MM.1S (cell line): Measurements from ENCODE around the gene CACNA1D.

Experiments
- DNase-seq: peaks from one replicate; pipeline ENCODE4 v3.0.0-alpha.2; 2015
- H2AFZ ChIP-seq: fragments of 300-600 bp; sonication (generic); 2 replicates; pipeline ENCODE4 v1.6.0; 2016; ENCODE audit warnings: antibody characterized with exemption, low read length
- H3F3A ChIP-seq: fragments of 300-600 bp; sonication (generic); 2 replicates; pipeline ENCODE4 v1.6.1; 2016; ENCODE audit warnings: mild to moderate bottlenecking, antibody characterized with exemption, low read length, moderate library complexity, mixed read lengths; ENCODE audit not compliant: insufficient read depth
- H3K27ac ChIP-seq: fragments of 300-600 bp; sonication (generic); 2 replicates; pipeline ENCODE4 v1.5.1; 2016; ENCODE audit warnings: mild to moderate bottlenecking, low read length
- H3K27me3 ChIP-seq: fragments of 300-600 bp; sonication (generic); replicated peaks from 2 replicates; pipeline ENCODE4 v1.6.0; 2016; ENCODE audit warnings: low read length; ENCODE audit not compliant: insufficient read depth
- H3K36me3 ChIP-seq: fragments of 300-600 bp; sonication (generic); replicated peaks from 2 replicates; pipeline ENCODE4 v1.6.1; 2016; ENCODE audit warnings: mild to moderate bottlenecking, low read length, mixed read lengths; ENCODE audit not compliant: insufficient read depth
- H3K4me1 ChIP-seq: fragments of 300-600 bp; sonication (generic); 2 replicates; pipeline ENCODE4 v1.6.1; 2016; ENCODE audit warnings: low read length, mixed read lengths
- H3K4me2 ChIP-seq: fragments of 300-600 bp; sonication (generic); 2 replicates; pipeline ENCODE4 v1.6.0; 2016; ENCODE audit warnings: low read depth, low read length
- H3K4me3 ChIP-seq: fragments of 300-600 bp; sonication (generic); 2 replicates; pipeline ENCODE4 v1.5.1; 2016; ENCODE audit warnings: low read length, mixed read lengths
- H3K79me2 ChIP-seq: fragments of 300-600 bp; sonication (generic); 2 replicates; pipeline ENCODE4 v1.6.1; 2016; ENCODE audit warnings: mixed run types, low read length, mixed read lengths
- H3K9ac ChIP-seq: fragments of 300-600 bp; sonication (generic); 2 replicates; pipeline ENCODE4 v1.6.1; 2016; ENCODE audit warnings: low read length, mixed read lengths
- H3K9me2 ChIP-seq: fragments of 300-600 bp; sonication (generic); replicated peaks from 2 replicates; pipeline ENCODE4 v1.6.1; 2016; ENCODE audit warnings: mild to moderate bottlenecking, low read length, mixed read lengths; ENCODE audit not compliant: insufficient read depth
- H3K9me3 ChIP-seq: fragments of 300-600 bp; sonication (generic); replicated peaks from 2 replicates; pipeline ENCODE4 v1.6.1; 2016; ENCODE audit warnings: mild to moderate bottlenecking, low read length, mixed read lengths; ENCODE audit not compliant: insufficient read depth
- H4K20me1 ChIP-seq: fragments of 300-600 bp; sonication (generic); 2 replicates; pipeline ENCODE4 v1.6.1; 2016; ENCODE audit warnings: mild to moderate bottlenecking, low read length, moderate library complexity, mixed read lengths; ENCODE audit not compliant: insufficient read depth
- CTCF ChIP-seq: fragments of 300-600 bp; sonication (generic); IDR thresholded peaks from 2 replicates; pipeline ENCODE4 v1.5.1; 2016; ENCODE audit warnings: antibody characterized with exemption, low read length, mixed read lengths
- EZH2 ChIP-seq: fragments of 300-600 bp; sonication (generic); optimal IDR thresholded peaks from 2 replicates; pipeline ENCODE3; 2017; ENCODE audit warnings: low read depth, mild to moderate bottlenecking, antibody characterized with exemption, low read length, mixed read lengths
- EZH2phosphoT487 ChIP-seq: fragments of 300-600 bp; sonication (generic); IDR thresholded peaks from 2 replicates; pipeline ENCODE4 v1.6.1; 2018; ENCODE audit warnings: antibody characterized with exemption, low read length

The CACNA1D gene

GRCh38 chr3:53506763-53507145, 12.3 kb downstream of the CACNA1D start:
- no peak overlapping the region for H3K27ac ChIP-seq
- no peak overlapping the region for H3K4me2 ChIP-seq
- H3F3A ChIP-seq: no peaks in the 10 kb centered on the region
- no peaks in the 10 kb centered on the region for H3K9me3 ChIP-seq
- H3K4me3 ChIP-seq: no peak overlapping the region
- H3K27me3 ChIP-seq: no peaks in the 10 kb centered on the region
- TF ChIP-seq EZH2 (no peak), EZH2phosphoT487 (no peak), CTCF (no peak)
- H4K20me1 ChIP-seq: no peaks in the 10 kb centered on the region
- no peaks in the 10 kb centered on the region for H3K36me3 ChIP-seq
- no peaks in the 10 kb centered on the region for H3K4me1 ChIP-seq
- H2AFZ ChIP-seq: no peak overlapping the region
- no peaks in the 10 kb centered on the region for H3K9me2 ChIP-seq
- H3K9ac ChIP-seq: no peak overlapping the region
- DNase-seq: no peak
- no peaks in the 10 kb centered on the region for H3K79me2 ChIP-seq

GRCh38 chr3:53509494-53509893, 15.1 kb downstream of the CACNA1D start:
- Histone ChIP-seq H3K9me3 (no peaks in the 10 kb centered on the region), H3K27ac (no peak overlapping the region), H3K4me3 (no peak overlapping the region), H4K20me1 (no peaks in the 10 kb centered on the region), H3K27me3 (no peaks in the 10 kb centered on the region), H3K79me2 (no peaks in the 10 kb centered on the region), H3K4me1 (no peaks in the 10 kb centered on the region), H3K9ac (no peak overlapping the region), H3K9me2 (no peaks in the 10 kb centered on the region), H3K4me2 (no peak overlapping the region), H3K36me3 (no peaks in the 10 kb centered on the region), H2AFZ (no peak overlapping the region), H3F3A (no peaks in the 10 kb centered on the region)
- TF ChIP-seq CTCF (no peak), EZH2 (no peak), EZH2phosphoT487 (no peak)
- DNase-seq: no peak

GRCh38 chr3:53510508-53510907, 16.1 kb downstream of the CACNA1D start:
- Histone ChIP-seq H3K9ac (no peak overlapping the region), H3K27ac (no peak overlapping the region), H2AFZ (no peak overlapping the region), H3K4me2 (no peak overlapping the region), H3K9me3 (no peaks in the 10 kb centered on the region), H3K27me3 (no peaks in the 10 kb centered on the region), H3K36me3 (no peaks in the 10 kb centered on the region), H3K79me2 (no peaks in the 10 kb centered on the region), H3K9me2 (no peaks in the 10 kb centered on the region), H3F3A (no peaks in the 10 kb centered on the region), H3K4me3 (no peak overlapping the region), H4K20me1 (no peaks in the 10 kb centered on the region), H3K4me1 (no peaks in the 10 kb centered on the region)
- no peak for TF ChIP-seq EZH2phosphoT487
- no peak for TF ChIP-seq EZH2
- no peak for TF ChIP-seq CTCF
- DNase-seq: no peak

GRCh38 chr3:53511246-53511645, 16.8 kb downstream of the CACNA1D start:
- Histone ChIP-seq H3K27me3 (no peaks in the 10 kb centered on the region), H4K20me1 (no peaks in the 10 kb centered on the region), H3K9me2 (no peaks in the 10 kb centered on the region), H3K27ac (no peak overlapping the region), H3K79me2 (no peaks in the 10 kb centered on the region), H3K4me2 (no peak overlapping the region), H3K9me3 (no peaks in the 10 kb centered on the region), H2AFZ (no peak overlapping the region), H3K4me3 (no peak overlapping the region), H3K4me1 (no peaks in the 10 kb centered on the region), H3K36me3 (no peaks in the 10 kb centered on the region), H3K9ac (no peak overlapping the region), H3F3A (no peaks in the 10 kb centered on the region)
- DNase-seq: no peak
- no peak for TF ChIP-seq CTCF
- TF ChIP-seq EZH2phosphoT487: no peak
- no peak for TF ChIP-seq EZH2
